K562 (cell line): ENCODE measurements around the gene C16orf78. TPM values are rescaled to one million over a fixed set of nuclear protein-coding genes. Genes with fewer than 3 reads are reported as not detected.

Source experiments
- GATAD2B ChIP-seq: fragments of 450-650 bp; IDR thresholded peaks from 2 replicates; pipeline ENCODE4 v1.6.1; 2017; ENCODE audit warnings: mild to moderate bottlenecking, borderline replicate concordance
- HNRNPH1 ChIP-seq: fragments of 200-400 bp; formaldehyde crosslinking; optimal IDR thresholded peaks from 2 replicates; pipeline ENCODE3; 2017; ENCODE audit warnings: low read depth, mild to moderate bottlenecking, low read length, moderate library complexity
- PHF20 ChIP-seq: fragments of 450-650 bp; IDR thresholded peaks from 2 replicates; pipeline ENCODE4 v1.6.1; 2018; ENCODE audit not compliant: partially characterized antibody
- PHF21A ChIP-seq: fragments of 450-650 bp; IDR thresholded peaks from 2 replicates; pipeline ENCODE4 v1.6.1; 2017; ENCODE audit warnings: low read depth, borderline replicate concordance
- ZNF354B ChIP-seq: fragments of 250-450 bp; sonication (Bioruptor Pico); IDR thresholded peaks from 2 replicates; pipeline ENCODE4 v1.4.0; 2020
- ZNF766 ChIP-seq: fragments of 200-800 bp; sonication (Bioruptor generic); conservative IDR thresholded peaks from 2 replicates; pipeline ENCODE4 v1.6.1; 2016; ENCODE audit warnings: missing genetic modification characterization, missing compliant biosample characterization
- ZNF79 ChIP-seq: fragments of 250-450 bp; sonication (Bioruptor Pico); IDR thresholded peaks from 2 replicates; pipeline ENCODE4 v1.4.0; 2020; ENCODE audit warnings: low read depth, mild to moderate bottlenecking, moderate library complexity
- polyA plus RNA-seq, 8 experiments: library from polyadenylated mRNA; depleted of rRNA in 4 of 8; stranded (reverse) in 5 of 8; unstranded in 3 of 8; fragments of >200 nt; fragmentation: Nextera tagmentation in 2 of 8; fragmentation: Illumina TruSeq in 1 of 8; extraction: Ambion mirVana in 2 of 8; extraction: Trizol in 1 of 8; gene quantifications; 2 replicates each; pipeline versions ENCODE4 v1.2.1 to v1.2.3, GENCODE V29; 2011 to 2014; ENCODE audit warnings: inconsistent platforms in 1 of 8, missing spikeins in 1 of 8
- total RNA-seq, 7 experiments: library from RNA; depleted of rRNA in 6 of 7; stranded (reverse); fragments of >200 nt in 6 of 7; fragmentation: Illumina TruSeq in 2 of 7; extraction: Trizol in 2 of 7; gene quantifications; 2 replicates each; pipeline versions ENCODE4 v1.2.1 to v1.2.3, GENCODE V29; 2011 to 2021; ENCODE audit warnings: low replicate concordance in 1 of 7
- TF ChIP-seq, protein P1 (sequence below): fragments of 200-800 bp; sonication (Bioruptor generic); IDR thresholded peaks from 2 replicates; pipeline ENCODE4 v1.6.1; 2016; ENCODE audit warnings: missing genetic modification characterization, missing compliant biosample characterization
- TF ChIP-seq, protein P2 (sequence below): sonication (generic); formaldehyde crosslinking; IDR thresholded peaks from 2 replicates; pipeline ENCODE4 v1.8.1; 2023; ENCODE audit warnings: missing genetic modification reagents, mild to moderate bottlenecking, borderline replicate concordance

C16orf78 gene
- total and polyA plus RNA-seq, 9 of the 15 experiments (the other 6 are each of a cell fraction or from before 2014, with no cell fraction given), result not detected

DNA sequence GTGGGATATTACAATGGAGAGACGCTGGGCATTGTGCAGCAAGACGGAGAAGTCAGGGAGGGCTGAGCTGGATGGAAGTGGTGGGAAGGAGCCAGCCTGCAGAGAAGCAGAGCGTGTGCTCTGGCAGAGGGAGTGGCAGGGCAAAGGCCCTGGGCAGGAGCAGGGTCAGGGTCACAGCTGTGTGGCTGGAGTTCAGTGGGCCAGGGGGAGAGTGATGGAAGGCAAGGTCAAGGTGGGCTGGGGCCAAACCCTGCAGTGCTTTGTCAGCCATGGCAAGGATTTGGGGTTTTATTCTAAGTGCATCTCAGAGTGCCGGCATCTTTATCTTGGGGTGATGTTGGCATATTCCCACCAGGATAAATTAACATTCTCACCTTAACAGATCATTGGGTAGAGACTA, 31.9 kb upstream of the C16orf78 start (continued):
- TF ChIP-seq, protein P1, sequence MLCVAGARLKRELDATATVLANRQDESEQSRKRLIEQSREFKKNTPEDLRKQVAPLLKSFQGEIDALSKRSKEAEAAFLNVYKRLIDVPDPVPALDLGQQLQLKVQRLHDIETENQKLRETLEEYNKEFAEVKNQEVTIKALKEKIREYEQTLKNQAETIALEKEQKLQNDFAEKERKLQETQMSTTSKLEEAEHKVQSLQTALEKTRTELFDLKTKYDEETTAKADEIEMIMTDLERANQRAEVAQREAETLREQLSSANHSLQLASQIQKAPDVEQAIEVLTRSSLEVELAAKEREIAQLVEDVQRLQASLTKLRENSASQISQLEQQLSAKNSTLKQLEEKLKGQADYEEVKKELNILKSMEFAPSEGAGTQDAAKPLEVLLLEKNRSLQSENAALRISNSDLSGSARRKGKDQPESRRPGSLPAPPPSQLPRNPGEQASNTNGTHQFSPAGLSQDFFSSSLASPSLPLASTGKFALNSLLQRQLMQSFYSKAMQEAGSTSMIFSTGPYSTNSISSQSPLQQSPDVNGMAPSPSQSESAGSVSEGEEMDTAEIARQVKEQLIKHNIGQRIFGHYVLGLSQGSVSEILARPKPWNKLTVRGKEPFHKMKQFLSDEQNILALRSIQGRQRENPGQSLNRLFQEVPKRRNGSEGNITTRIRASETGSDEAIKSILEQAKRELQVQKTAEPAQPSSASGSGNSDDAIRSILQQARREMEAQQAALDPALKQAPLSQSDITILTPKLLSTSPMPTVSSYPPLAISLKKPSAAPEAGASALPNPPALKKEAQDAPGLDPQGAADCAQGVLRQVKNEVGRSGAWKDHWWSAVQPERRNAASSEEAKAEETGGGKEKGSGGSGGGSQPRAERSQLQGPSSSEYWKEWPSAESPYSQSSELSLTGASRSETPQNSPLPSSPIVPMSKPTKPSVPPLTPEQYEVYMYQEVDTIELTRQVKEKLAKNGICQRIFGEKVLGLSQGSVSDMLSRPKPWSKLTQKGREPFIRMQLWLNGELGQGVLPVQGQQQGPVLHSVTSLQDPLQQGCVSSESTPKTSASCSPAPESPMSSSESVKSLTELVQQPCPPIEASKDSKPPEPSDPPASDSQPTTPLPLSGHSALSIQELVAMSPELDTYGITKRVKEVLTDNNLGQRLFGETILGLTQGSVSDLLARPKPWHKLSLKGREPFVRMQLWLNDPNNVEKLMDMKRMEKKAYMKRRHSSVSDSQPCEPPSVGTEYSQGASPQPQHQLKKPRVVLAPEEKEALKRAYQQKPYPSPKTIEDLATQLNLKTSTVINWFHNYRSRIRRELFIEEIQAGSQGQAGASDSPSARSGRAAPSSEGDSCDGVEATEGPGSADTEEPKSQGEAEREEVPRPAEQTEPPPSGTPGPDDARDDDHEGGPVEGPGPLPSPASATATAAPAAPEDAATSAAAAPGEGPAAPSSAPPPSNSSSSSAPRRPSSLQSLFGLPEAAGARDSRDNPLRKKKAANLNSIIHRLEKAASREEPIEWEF, result no peak
- TF ChIP-seq ZNF766 (CRISPR knock-in tag) (no peak), PHF21A (no peak), ZNF79 (CRISPR knock-in tag) (no peak), GATAD2B (no peak), PHF20 (no peak), HNRNPH1 (no peak), ZNF354B (CRISPR knock-in tag) (no peak)
- TF ChIP-seq, protein P2, sequence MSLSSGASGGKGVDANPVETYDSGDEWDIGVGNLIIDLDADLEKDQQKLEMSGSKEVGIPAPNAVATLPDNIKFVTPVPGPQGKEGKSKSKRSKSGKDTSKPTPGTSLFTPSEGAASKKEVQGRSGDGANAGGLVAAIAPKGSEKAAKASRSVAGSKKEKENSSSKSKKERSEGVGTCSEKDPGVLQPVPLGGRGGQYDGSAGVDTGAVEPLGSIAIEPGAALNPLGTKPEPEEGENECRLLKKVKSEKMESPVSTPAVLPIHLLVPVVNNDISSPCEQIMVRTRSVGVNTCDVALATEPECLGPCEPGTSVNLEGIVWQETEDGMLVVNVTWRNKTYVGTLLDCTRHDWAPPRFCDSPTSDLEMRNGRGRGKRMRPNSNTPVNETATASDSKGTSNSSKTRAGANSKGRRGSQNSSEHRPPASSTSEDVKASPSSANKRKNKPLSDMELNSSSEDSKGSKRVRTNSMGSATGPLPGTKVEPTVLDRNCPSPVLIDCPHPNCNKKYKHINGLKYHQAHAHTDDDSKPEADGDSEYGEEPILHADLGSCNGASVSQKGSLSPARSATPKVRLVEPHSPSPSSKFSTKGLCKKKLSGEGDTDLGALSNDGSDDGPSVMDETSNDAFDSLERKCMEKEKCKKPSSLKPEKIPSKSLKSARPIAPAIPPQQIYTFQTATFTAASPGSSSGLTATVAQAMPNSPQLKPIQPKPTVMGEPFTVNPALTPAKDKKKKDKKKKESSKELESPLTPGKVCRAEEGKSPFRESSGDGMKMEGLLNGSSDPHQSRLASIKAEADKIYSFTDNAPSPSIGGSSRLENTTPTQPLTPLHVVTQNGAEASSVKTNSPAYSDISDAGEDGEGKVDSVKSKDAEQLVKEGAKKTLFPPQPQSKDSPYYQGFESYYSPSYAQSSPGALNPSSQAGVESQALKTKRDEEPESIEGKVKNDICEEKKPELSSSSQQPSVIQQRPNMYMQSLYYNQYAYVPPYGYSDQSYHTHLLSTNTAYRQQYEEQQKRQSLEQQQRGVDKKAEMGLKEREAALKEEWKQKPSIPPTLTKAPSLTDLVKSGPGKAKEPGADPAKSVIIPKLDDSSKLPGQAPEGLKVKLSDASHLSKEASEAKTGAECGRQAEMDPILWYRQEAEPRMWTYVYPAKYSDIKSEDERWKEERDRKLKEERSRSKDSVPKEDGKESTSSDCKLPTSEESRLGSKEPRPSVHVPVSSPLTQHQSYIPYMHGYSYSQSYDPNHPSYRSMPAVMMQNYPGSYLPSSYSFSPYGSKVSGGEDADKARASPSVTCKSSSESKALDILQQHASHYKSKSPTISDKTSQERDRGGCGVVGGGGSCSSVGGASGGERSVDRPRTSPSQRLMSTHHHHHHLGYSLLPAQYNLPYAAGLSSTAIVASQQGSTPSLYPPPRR (CRISPR knock-in tag), result no peak
- TF ChIP-seq, all 486 proteins: peak for 0
